ENCODE data around the gene LRRC2.
"Not testable (repeated sequence)": the region's sequence is repeated elsewhere in the genome, so short reads cannot be mapped to it uniquely, and the experiment has no call there.

The LRRC2 gene

GRCh38 chr3:46497556-46498265 is 68.4 kb downstream of the LRRC2 start, which contains the start of gene RTP3:
TSS of gene RTP3 (plus strand) at chr3:46497976. CDS start at chr3:46498063, 87 bp downstream.
- TF ChIP-seq CTCF (IDR thresholded peaks at IDR 0.05) = no peak
- no peak for DNase-seq (ENCODE audit: low spot score)
- H3K4me3 ChIP-seq = no peak within 1 kb of the TSS
- no peak within 1 kb of the TSS for H3K27ac ChIP-seq

GRCh38 chr3:46496746-46497555 is 69.2 kb downstream of the LRRC2 start:
- DNase-seq (ENCODE audit: low spot score) = no peak
- no peak for TF ChIP-seq CTCF (IDR thresholded peaks at IDR 0.05)
- H3K4me3 ChIP-seq = no peak overlapping the region
- no peak overlapping the region for H3K27ac ChIP-seq

- Histone ChIP-seq H3K27ac (no peak overlapping the region), H3K4me3 (no peak overlapping the region)
- no peak for DNase-seq (ENCODE audit: low spot score)
- TF ChIP-seq CTCF (IDR thresholded peaks at IDR 0.05) = no peak
Observed at GRCh38 chr3:46495901-46496456, 70.1 kb downstream of the LRRC2 start.

- DNase-seq (ENCODE audit: low spot score); H3K27ac ChIP-seq; H3K4me3 ChIP-seq: not testable (repeated sequence)
Observed at GRCh38 chr3:46494491-46494890, 71.6 kb downstream of the LRRC2 start.

GRCh38 chr3:46492890-46493547 is 73.1 kb downstream of the LRRC2 start:
- Histone ChIP-seq H3K27ac (no peak overlapping the region), H3K4me3 (no peak overlapping the region)
- DNase-seq (ENCODE audit: low spot score) = no peak
- no peak for TF ChIP-seq CTCF (IDR thresholded peaks at IDR 0.05)

- Histone ChIP-seq H3K4me3 (no peak overlapping the region), H3K27ac (no peak overlapping the region)
- DNase-seq (ENCODE audit: low spot score) = peak; percentile 22
- TF ChIP-seq CTCF (IDR thresholded peaks at IDR 0.05) = no peak
Observed at GRCh38 chr3:46491089-46492070, 74.7 kb downstream of the LRRC2 start.
